BLaER1 (cell line): ENCODE results near the gene PHAF1.
"Not testable (repeated sequence)": the region's sequence is repeated elsewhere in the genome, so short reads cannot be mapped to it uniquely, and the experiment has no call there.

ENCODE experiments used
- H3K27ac ChIP-seq: shearing (Covaris generic); formaldehyde crosslinking; 2 replicates; pipeline ENCODE4 v1.8.1; 2022
- H3K27me3 ChIP-seq: shearing (Covaris generic); formaldehyde crosslinking; 2 replicates; pipeline ENCODE4 v1.8.1; 2022
- H3K36me3 ChIP-seq: shearing (Covaris generic); formaldehyde crosslinking; 2 replicates; pipeline ENCODE4 v1.8.1; 2022
- H3K4me1 ChIP-seq: shearing (Covaris generic); formaldehyde crosslinking; 2 replicates; pipeline ENCODE4 v1.8.1; 2022
- H3K4me2 ChIP-seq: shearing (Covaris generic); formaldehyde crosslinking; 2 replicates; pipeline ENCODE4 v1.8.1; 2022
- H3K4me3 ChIP-seq: shearing (Covaris generic); formaldehyde crosslinking; 2 replicates; pipeline ENCODE4 v1.8.1; 2022
- H3K9ac ChIP-seq: shearing (Covaris generic); formaldehyde crosslinking; 2 replicates; pipeline ENCODE4 v1.8.1; 2022
- H3K9me3 ChIP-seq: shearing (Covaris generic); formaldehyde crosslinking; 2 replicates; pipeline ENCODE4 v1.8.1; 2022
- H4K20me1 ChIP-seq: shearing (Covaris generic); formaldehyde crosslinking; 2 replicates; pipeline ENCODE4 v1.8.1; 2022
- Cebpa-rat ChIP-seq: shearing (Covaris generic); IDR thresholded peaks from 2 replicates; pipeline ENCODE4 v1.8.1; 2022

Gene PHAF1

DNA sequence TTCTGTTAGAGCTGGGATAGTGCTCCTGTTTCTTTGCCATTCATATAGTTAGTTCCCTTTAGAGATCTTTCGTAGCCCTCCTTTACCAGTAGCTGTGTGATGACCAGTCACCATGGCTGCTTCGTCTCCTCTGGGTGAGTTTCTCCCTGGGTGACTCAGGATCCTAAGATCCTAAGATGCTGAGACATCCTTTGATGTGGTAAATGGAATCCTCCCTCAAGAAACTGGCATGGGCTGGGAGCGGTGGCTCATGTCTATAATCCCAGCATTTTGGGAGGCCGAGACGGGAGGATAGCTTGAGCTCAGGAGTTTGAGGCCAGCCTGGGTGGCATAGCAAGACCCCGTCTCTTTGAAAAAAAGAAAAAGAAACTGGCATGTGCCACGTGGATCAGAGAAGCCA, 5.9 kb downstream of the PHAF1 start:
- Histone ChIP-seq H3K4me2 (no peak overlapping the region), H3K4me1 (peaks cover 26% of the 10 kb centered on the region), H3K4me3 (no peak overlapping the region), H3K9me3 (no peaks in the 10 kb centered on the region), H3K27me3 (no peaks in the 10 kb centered on the region), H3K27ac (no peak overlapping the region), H3K36me3 (peaks cover 78% of the 10 kb centered on the region), H3K9ac (no peak overlapping the region), H4K20me1 (peaks cover 82% of the 10 kb centered on the region)
- no peak for TF ChIP-seq Cebpa-rat

GRCh38 chr16:67116388-67117311, 6.9 kb downstream of the PHAF1 start:
- Histone ChIP-seq H3K4me3 (no peak overlapping the region), H4K20me1 (peaks cover 72% of the 10 kb centered on the region), H3K36me3 (peaks cover 83% of the 10 kb centered on the region), H3K4me1 (peaks cover 16% of the 10 kb centered on the region), H3K27me3 (no peaks in the 10 kb centered on the region), H3K9me3 (no peaks in the 10 kb centered on the region), H3K4me2 (no peak overlapping the region), H3K27ac (no peak overlapping the region), H3K9ac (no peak overlapping the region)
- no peak for TF ChIP-seq Cebpa-rat

- H3K27ac ChIP-seq = no peak overlapping the region
- TF ChIP-seq Cebpa-rat = no peak
- H3K4me3 ChIP-seq = no peak overlapping the region
- peaks cover 9% of the 10 kb centered on the region for H3K4me1 ChIP-seq
- peaks cover 87% of the 10 kb centered on the region for H3K36me3 ChIP-seq
- no peaks in the 10 kb centered on the region for H3K9me3 ChIP-seq
- no peak overlapping the region for H3K9ac ChIP-seq
- H3K4me2 ChIP-seq = no peak overlapping the region
- peaks cover 61% of the 10 kb centered on the region for H4K20me1 ChIP-seq
- no peaks in the 10 kb centered on the region for H3K27me3 ChIP-seq
Measured at GRCh38 chr16:67117716-67118115, 8.0 kb downstream of the PHAF1 start.

- H3K4me2 ChIP-seq = no peak overlapping the region
- no peak for TF ChIP-seq Cebpa-rat
- H3K36me3 ChIP-seq = peaks cover 92% of the 10 kb centered on the region
- no peaks in the 10 kb centered on the region for H3K9me3 ChIP-seq
- H3K27me3 ChIP-seq = no peaks in the 10 kb centered on the region
- H3K27ac ChIP-seq = no peak overlapping the region
- peaks cover 49% of the 10 kb centered on the region for H4K20me1 ChIP-seq
- no peak overlapping the region for H3K9ac ChIP-seq
- H3K4me1 ChIP-seq = peaks cover 8% of the 10 kb centered on the region
- no peak overlapping the region for H3K4me3 ChIP-seq
Measured at GRCh38 chr16:67120025-67120424, 10.3 kb downstream of the PHAF1 start.

- not testable (repeated sequence) for H3K4me2 ChIP-seq, H3K9me3 ChIP-seq
- H3K36me3 ChIP-seq = peaks cover 93% of the 10 kb centered on the region
Measured at GRCh38 chr16:67122799-67123198, 13.1 kb downstream of the PHAF1 start.

GRCh38 chr16:67128417-67128816, 18.7 kb downstream of the PHAF1 start:
- H3K27me3 ChIP-seq = no peaks in the 10 kb centered on the region
- H3K36me3 ChIP-seq = peaks cover 95% of the 10 kb centered on the region
- TF ChIP-seq Cebpa-rat = no peak
- no peaks in the 10 kb centered on the region for H3K9me3 ChIP-seq
- no peak overlapping the region for H3K27ac ChIP-seq
- H4K20me1 ChIP-seq = peaks cover 31% of the 10 kb centered on the region
- no peak overlapping the region for H3K4me2 ChIP-seq
- no peak overlapping the region for H3K9ac ChIP-seq
- H3K4me1 ChIP-seq = no peaks in the 10 kb centered on the region
- no peak overlapping the region for H3K4me3 ChIP-seq

More at GRCh38 chr16:67122799-67123198, 13.1 kb downstream of the PHAF1 start:
- H3K4me3 ChIP-seq, H3K9ac ChIP-seq, H3K27me3 ChIP-seq, H3K27ac ChIP-seq, H3K4me1 ChIP-seq: not testable (repeated sequence)
- H4K20me1 ChIP-seq = peaks cover 36% of the 10 kb centered on the region

GRCh38 chr16:67128887-67129286, 19.1 kb downstream of the PHAF1 start:
- Histone ChIP-seq H4K20me1 (peaks cover 31% of the 10 kb centered on the region), H3K27me3 (no peaks in the 10 kb centered on the region), H3K4me1 (no peaks in the 10 kb centered on the region), H3K4me3 (no peak overlapping the region), H3K4me2 (no peak overlapping the region), H3K36me3 (peaks cover 95% of the 10 kb centered on the region), H3K9me3 (no peaks in the 10 kb centered on the region), H3K27ac (no peak overlapping the region), H3K9ac (no peak overlapping the region)
- TF ChIP-seq Cebpa-rat = no peak

DNA sequence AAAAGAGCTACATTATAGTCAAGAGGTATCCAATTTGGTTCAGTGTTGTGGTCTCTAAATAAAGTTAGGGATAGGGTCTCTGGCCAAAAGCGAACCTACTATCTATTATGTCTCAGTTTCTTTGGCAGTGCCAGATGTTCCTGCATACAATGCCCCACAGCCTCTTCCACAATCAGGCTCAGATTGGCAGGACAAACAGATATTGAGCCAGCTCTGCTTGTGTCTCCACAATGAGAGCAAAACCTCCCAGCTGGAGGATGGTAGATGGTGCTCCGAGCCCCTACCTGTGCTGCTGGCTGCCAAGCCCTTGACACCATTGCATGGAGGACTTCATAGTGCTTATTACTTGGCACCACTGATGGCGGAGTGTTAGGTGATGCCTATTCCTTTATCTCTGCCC, 19.7 kb downstream of the PHAF1 start:
- no peak overlapping the region for H3K9ac ChIP-seq
- no peaks in the 10 kb centered on the region for H3K9me3 ChIP-seq
- H4K20me1 ChIP-seq = peaks cover 27% of the 10 kb centered on the region
- H3K27me3 ChIP-seq = no peaks in the 10 kb centered on the region
- no peak overlapping the region for H3K4me3 ChIP-seq
- H3K36me3 ChIP-seq = peaks cover 95% of the 10 kb centered on the region
- no peak overlapping the region for H3K27ac ChIP-seq
- H3K4me1 ChIP-seq = no peaks in the 10 kb centered on the region
- H3K4me2 ChIP-seq = no peak overlapping the region
- no peak for TF ChIP-seq Cebpa-rat

DNA sequence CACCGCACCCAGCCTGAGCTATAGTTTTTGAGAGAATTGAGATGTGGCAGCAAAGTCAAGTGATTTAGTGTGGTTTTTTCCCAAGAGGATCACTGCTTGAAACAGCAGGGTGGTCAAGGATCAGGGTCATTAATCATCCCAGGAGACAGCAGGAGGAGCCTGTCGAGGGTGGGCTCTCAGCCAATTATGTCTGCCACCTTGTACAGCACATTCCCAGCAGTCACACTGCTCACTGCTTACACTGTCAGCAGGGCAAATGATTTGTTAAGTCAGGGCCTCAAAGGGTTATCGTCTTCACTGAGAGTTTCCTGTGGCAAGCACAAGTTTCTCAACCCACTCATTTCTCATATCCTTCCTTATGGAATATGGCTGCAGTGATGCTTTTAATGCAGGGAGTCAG, 27.9 kb downstream of the PHAF1 start:
- Histone ChIP-seq H3K27ac (no peak overlapping the region), H4K20me1 (no peaks in the 10 kb centered on the region), H3K4me2 (no peak overlapping the region), H3K9ac (no peak overlapping the region), H3K9me3 (no peaks in the 10 kb centered on the region), H3K4me3 (no peak overlapping the region), H3K4me1 (no peaks in the 10 kb centered on the region), H3K36me3 (peaks cover 100% of the 10 kb centered on the region), H3K27me3 (no peaks in the 10 kb centered on the region)
- no peak for TF ChIP-seq Cebpa-rat

DNA sequence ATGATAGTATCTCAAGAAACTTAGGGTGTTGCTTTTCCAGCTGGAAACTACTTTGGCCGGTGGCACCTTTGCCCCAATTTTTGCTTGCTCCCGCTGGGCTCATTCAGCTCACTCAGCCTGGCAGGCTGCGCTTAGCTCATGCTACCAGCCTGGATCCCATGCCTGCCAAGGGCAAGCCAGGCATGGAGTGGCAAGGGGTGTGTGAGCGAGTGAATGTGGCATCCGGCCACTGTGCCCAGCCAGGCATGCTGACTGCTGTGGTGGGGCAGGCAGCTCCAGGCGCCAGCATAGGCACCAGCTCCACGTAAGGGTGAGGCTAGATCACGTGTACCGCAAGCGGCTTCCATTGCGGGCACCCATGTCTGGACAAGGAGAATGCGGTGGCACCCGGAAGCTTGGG, 31.6 kb downstream of the PHAF1 start:
- no peaks in the 10 kb centered on the region for H3K27me3 ChIP-seq
- H3K9ac ChIP-seq = no peak overlapping the region
- H3K36me3 ChIP-seq = peaks cover 100% of the 10 kb centered on the region
- no peaks in the 10 kb centered on the region for H3K9me3 ChIP-seq
- H3K4me1 ChIP-seq = no peaks in the 10 kb centered on the region
- H3K4me2 ChIP-seq = no peak overlapping the region
- H3K27ac ChIP-seq = no peak overlapping the region
- TF ChIP-seq Cebpa-rat = no peak
- H3K4me3 ChIP-seq = no peak overlapping the region
- H4K20me1 ChIP-seq = peaks cover 20% of the 10 kb centered on the region; the same call in 1 of the 2 replicates

DNA sequence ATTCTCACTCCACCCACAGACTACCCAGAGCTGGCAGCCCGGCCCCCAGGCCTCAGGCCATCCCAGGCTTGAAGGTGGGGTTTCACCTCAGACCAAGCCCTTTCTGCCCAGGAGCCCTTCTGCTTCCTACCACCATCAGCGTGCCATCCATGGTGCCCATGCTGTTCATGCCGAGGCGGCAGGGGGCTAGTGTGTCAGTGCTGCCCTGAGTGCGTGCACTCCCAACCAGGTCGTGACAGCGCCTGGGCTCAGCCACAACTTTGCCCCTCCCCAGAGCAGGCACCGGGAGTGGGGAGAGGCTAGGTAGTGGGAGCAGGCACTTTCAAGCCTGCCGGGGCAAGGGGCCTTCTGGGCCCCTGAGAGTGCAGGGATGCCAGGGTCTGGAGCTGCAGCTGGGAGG, 32.6 kb downstream of the PHAF1 start:
- no peak overlapping the region for H3K9ac ChIP-seq
- no peak overlapping the region for H3K4me3 ChIP-seq
- no peak for TF ChIP-seq Cebpa-rat
- peaks cover 100% of the 10 kb centered on the region for H3K36me3 ChIP-seq
- H3K9me3 ChIP-seq = no peaks in the 10 kb centered on the region
- no peak overlapping the region for H3K4me2 ChIP-seq
- peaks cover 29% of the 10 kb centered on the region for H4K20me1 ChIP-seq
- no peak overlapping the region for H3K27ac ChIP-seq
- no peaks in the 10 kb centered on the region for H3K27me3 ChIP-seq
- no peaks in the 10 kb centered on the region for H3K4me1 ChIP-seq
